WTC11 (cell line): ENCODE results near the gene PAM16. TPM values are rescaled to one million over a fixed set of nuclear protein-coding genes. Genes with fewer than 3 reads are reported as not detected.

Source experiments
- ATAC-seq: fragments of 200-7000 bp; cut with Tn5 transposase; 2 replicates; pipeline ENCODE4 v1.10.0; 2021; ENCODE audit warnings: mild to moderate bottlenecking, moderate library complexity
- CTCF ChIA-PET: fragments of 300-600 bp; sonication (Branson Sonifier 250); formaldehyde crosslinking; loops from one replicate; lab custom pipeline; 2021; ENCODE audit warnings: antibody characterized with exemption; lab: Charles Lee
- POLR2A ChIA-PET: fragments of 350-600 bp; sonication (Branson Sonifier 250); formaldehyde crosslinking; loops from one replicate; lab custom pipeline; 2021; ENCODE audit warnings: antibody characterized with exemption; lab: Charles Lee
- DNase-seq: peaks from one replicate; pipeline ENCODE4 v3.0.0; 2021; ENCODE audit warnings: low spot score
- H3K27ac Mint-ChIP-seq: 2 replicates; pipeline ENCODE4 v1.8.0; 2021; ENCODE audit warnings: mixed read lengths
- H3K27me3 Mint-ChIP-seq: 2 replicates; pipeline ENCODE4 v1.8.0; 2021; ENCODE audit warnings: low read depth, mild to moderate bottlenecking, moderate library complexity, mixed read lengths
- H3K36me3 Mint-ChIP-seq: 2 replicates; pipeline ENCODE4 v1.8.0; 2021; ENCODE audit warnings: mixed read lengths
- H3K4me1 Mint-ChIP-seq: 2 replicates; pipeline ENCODE4 v1.8.0; 2022; ENCODE audit warnings: mixed read lengths
- H3K4me3 Mint-ChIP-seq: 2 replicates; pipeline ENCODE4 v1.8.0; 2021; ENCODE audit warnings: mild to moderate bottlenecking, moderate library complexity, mixed read lengths
- H3K9me3 Mint-ChIP-seq: 2 replicates; pipeline ENCODE4 v1.8.0; 2021; ENCODE audit warnings: mixed read lengths
- FOXK1 ChIP-seq: sonication (generic); formaldehyde crosslinking; IDR thresholded peaks from 2 replicates; pipeline ENCODE4 v1.8.0; 2022; ENCODE audit warnings: mild to moderate bottlenecking, moderate library complexity, missing genetic modification reagents
- GRHL2 ChIP-seq: fragments of 250-450 bp; sonication (Bioruptor Pico); IDR thresholded peaks from 2 replicates; pipeline ENCODE4 v1.8.0; 2022; ENCODE audit warnings: mild to moderate bottlenecking, moderate library complexity; ENCODE audit not compliant: insufficient replicate concordance, severe bottlenecking
- SP1 ChIP-seq: sonication (generic); formaldehyde crosslinking; conservative IDR thresholded peaks from 2 replicates; pipeline ENCODE4 v1.8.1; 2022; ENCODE audit warnings: missing genetic modification reagents
- ZNF121 ChIP-seq: sonication (generic); formaldehyde crosslinking; IDR thresholded peaks from 2 replicates; pipeline ENCODE4 v1.8.0; 2023; ENCODE audit warnings: missing genetic modification reagents
- ZNF423 ChIP-seq: fragments of 250-450 bp; sonication (Bioruptor Pico); IDR thresholded peaks from 2 replicates; pipeline ENCODE4 v2.1.2; 2022; ENCODE audit warnings: mild to moderate bottlenecking, moderate library complexity
- total RNA-seq: library from RNA; stranded (reverse); gene quantifications from 3 replicates; pipeline ENCODE4 v1.2.3, GENCODE V29; 2021
- TF ChIP-seq, protein P1 (sequence below): sonication (generic); formaldehyde crosslinking; IDR thresholded peaks from 2 replicates; pipeline ENCODE4 v1.8.1; 2023; ENCODE audit warnings: mild to moderate bottlenecking, missing genetic modification reagents, moderate library complexity
- TF ChIP-seq, protein P2 (sequence below): sonication (generic); formaldehyde crosslinking; IDR thresholded peaks from 2 replicates; pipeline ENCODE4 v1.8.0; 2022; ENCODE audit warnings: mild to moderate bottlenecking, missing genetic modification reagents
- TF ChIP-seq, protein P3 (sequence below): sonication (generic); formaldehyde crosslinking; conservative IDR thresholded peaks from 2 replicates; pipeline ENCODE4 v1.8.1; 2023; ENCODE audit warnings: mild to moderate bottlenecking, low read depth, missing genetic modification reagents, moderate library complexity
- TF ChIP-seq, protein P4 (sequence below): sonication (generic); formaldehyde crosslinking; IDR thresholded peaks from 2 replicates; pipeline ENCODE4 v1.8.0; 2023; ENCODE audit warnings: mild to moderate bottlenecking, missing genetic modification reagents

PAM16 gene
- total RNA-seq, 1 experiment from 2014 or later = 88.9 TPM

DNA sequence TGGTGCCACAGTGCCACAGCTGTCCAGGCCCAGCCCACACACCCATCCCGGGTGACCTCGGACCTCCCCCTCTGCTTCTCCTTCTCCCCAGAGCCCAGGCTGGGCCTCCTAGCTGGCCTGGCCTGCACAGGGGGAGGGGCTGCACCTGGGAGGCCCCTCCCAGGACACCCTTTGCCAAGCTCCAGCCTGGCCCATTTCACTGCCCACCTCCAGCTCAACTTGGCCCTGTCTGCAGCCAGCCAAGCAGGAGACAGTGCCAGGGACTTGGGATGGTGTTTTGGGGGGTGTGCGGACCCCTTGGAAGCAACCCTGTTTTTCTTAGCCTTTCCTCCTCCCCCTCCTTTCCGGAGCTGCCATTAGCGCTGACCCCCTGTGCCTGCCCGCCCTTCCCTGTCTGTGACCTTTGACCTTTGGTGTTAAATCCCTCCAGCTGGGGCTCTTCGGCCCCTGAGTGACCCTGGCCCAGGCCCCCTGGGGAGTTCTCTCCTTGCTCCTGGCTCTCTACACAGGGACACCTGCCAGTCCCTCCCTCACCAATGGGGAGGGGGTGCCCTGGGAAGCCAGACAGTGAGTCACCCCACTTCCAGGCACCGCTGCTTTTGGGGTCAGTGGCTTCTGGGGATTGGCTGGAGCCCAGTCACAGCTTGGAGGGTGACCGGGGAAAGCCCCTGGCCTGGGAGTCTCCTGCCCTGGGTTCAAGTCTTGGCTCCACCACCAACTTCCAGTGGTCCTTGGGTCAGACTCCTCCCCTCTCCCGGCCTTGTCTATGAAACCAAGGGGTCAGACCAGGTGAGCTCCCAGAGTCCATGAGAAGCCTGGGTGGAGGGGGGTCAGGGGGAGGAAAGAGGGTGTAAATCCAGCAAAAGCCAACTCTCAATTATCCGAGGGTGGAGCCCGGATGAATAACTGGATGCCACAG is 33.3 kb downstream of the PAM16 start:
- Mint-ChIP-seq H3K27ac (no peak overlapping the region; the same call in 1 of the 2 replicates), H3K4me3 (peak overlapping the region; percentile 44), H3K36me3 (no peaks in the 10 kb centered on the region), H3K9me3 (no peaks in the 10 kb centered on the region), H3K4me1 (peaks cover 30% of the 10 kb centered on the region)
- DNase-seq = no peak
- CTCF ChIA-PET = interaction anchor here (0.6 to 6.1 kb wide), 9 partner anchors 8 to 73 kb away, joined by 3 to 56 read pairs (median 7); no protein-coding TSS in a partner anchor
- TF ChIP-seq FOXK1 (CRISPR knock-in tag) (no peak), SP1 (CRISPR knock-in tag) (no peak), ZNF121 (CRISPR knock-in tag) (no peak)
- TF ChIP-seq, protein P1, sequence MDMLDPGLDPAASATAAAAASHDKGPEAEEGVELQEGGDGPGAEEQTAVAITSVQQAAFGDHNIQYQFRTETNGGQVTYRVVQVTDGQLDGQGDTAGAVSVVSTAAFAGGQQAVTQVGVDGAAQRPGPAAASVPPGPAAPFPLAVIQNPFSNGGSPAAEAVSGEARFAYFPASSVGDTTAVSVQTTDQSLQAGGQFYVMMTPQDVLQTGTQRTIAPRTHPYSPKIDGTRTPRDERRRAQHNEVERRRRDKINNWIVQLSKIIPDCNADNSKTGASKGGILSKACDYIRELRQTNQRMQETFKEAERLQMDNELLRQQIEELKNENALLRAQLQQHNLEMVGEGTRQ (CRISPR knock-in tag) = no peak
- TF ChIP-seq, all 79 proteins: peak for 0
- POLR2A ChIA-PET = interaction anchor here (3.0 kb wide), 1 partner anchor 9 kb away, joined by 14 read pairs; no protein-coding TSS in a partner anchor
- peaks cover 13% of the 10 kb centered on the region for H3K27me3 Mint-ChIP-seq
- no peak for ATAC-seq

DNA sequence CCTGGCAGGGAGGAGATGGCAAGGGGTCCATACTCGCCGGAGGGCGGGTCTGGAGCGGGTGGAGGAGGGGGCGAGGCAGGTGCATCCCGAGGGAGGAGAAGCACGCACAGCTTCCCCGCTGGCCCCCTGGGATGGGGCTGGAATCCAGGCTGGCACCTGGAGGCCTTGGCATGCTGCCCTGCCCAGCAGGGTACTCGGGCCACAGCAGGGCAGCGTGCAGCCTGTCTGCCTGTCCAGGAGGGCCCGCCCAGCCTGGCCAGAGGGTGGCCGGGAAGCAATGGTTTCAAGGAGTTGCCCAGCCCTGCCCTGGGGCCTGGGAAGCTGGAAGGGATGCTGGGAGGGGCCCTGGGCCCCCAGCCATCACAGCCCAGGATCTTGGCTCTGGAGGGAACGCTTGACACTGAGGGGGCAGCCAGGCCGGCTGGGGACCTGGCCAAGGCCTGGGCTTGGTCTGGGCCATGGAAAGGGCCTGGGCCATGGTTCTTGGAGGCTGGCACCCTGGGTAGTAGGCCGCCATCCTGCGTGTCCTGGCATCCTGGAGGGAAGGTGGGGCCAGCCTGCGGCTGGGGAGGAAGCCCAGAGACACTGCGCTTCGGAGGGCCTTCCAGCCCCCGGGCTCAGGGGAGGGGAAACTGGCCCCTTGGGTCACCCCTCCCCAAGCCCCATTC is 34.1 kb downstream of the PAM16 start:
- TF ChIP-seq, protein P2, sequence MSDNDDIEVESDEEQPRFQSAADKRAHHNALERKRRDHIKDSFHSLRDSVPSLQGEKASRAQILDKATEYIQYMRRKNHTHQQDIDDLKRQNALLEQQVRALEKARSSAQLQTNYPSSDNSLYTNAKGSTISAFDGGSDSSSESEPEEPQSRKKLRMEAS = 0 out of 2 replicates have a peak, but pooled peaks have one; percentile 26
- TF ChIP-seq, protein P3, sequence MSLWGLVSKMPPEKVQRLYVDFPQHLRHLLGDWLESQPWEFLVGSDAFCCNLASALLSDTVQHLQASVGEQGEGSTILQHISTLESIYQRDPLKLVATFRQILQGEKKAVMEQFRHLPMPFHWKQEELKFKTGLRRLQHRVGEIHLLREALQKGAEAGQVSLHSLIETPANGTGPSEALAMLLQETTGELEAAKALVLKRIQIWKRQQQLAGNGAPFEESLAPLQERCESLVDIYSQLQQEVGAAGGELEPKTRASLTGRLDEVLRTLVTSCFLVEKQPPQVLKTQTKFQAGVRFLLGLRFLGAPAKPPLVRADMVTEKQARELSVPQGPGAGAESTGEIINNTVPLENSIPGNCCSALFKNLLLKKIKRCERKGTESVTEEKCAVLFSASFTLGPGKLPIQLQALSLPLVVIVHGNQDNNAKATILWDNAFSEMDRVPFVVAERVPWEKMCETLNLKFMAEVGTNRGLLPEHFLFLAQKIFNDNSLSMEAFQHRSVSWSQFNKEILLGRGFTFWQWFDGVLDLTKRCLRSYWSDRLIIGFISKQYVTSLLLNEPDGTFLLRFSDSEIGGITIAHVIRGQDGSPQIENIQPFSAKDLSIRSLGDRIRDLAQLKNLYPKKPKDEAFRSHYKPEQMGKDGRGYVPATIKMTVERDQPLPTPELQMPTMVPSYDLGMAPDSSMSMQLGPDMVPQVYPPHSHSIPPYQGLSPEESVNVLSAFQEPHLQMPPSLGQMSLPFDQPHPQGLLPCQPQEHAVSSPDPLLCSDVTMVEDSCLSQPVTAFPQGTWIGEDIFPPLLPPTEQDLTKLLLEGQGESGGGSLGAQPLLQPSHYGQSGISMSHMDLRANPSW (CRISPR knock-in tag) = 0 out of 2 replicates have a peak, but pooled peaks have one; percentile 20
- TF ChIP-seq, protein P4, sequence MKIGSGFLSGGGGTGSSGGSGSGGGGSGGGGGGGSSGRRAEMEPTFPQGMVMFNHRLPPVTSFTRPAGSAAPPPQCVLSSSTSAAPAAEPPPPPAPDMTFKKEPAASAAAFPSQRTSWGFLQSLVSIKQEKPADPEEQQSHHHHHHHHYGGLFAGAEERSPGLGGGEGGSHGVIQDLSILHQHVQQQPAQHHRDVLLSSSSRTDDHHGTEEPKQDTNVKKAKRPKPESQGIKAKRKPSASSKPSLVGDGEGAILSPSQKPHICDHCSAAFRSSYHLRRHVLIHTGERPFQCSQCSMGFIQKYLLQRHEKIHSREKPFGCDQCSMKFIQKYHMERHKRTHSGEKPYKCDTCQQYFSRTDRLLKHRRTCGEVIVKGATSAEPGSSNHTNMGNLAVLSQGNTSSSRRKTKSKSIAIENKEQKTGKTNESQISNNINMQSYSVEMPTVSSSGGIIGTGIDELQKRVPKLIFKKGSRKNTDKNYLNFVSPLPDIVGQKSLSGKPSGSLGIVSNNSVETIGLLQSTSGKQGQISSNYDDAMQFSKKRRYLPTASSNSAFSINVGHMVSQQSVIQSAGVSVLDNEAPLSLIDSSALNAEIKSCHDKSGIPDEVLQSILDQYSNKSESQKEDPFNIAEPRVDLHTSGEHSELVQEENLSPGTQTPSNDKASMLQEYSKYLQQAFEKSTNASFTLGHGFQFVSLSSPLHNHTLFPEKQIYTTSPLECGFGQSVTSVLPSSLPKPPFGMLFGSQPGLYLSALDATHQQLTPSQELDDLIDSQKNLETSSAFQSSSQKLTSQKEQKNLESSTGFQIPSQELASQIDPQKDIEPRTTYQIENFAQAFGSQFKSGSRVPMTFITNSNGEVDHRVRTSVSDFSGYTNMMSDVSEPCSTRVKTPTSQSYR = 0 out of 2 replicates have a peak, but pooled peaks have one; percentile 14
- no peak for TF ChIP-seq GRHL2 (CRISPR knock-in tag)
- TF ChIP-seq ZNF423 (CRISPR knock-in tag) = peak; percentile 58; the same call in 1 of the 2 replicates
- TF ChIP-seq, all 79 proteins: peak for 4

More for the DNA sequence above, 34.1 kb downstream of the PAM16 start:
- Mint-ChIP-seq H3K27me3 (peaks cover 13% of the 10 kb centered on the region), H3K27ac (no peak overlapping the region), H3K4me3 (peak overlapping the region; percentile 70), H3K9me3 (no peaks in the 10 kb centered on the region), H3K36me3 (no peaks in the 10 kb centered on the region), H3K4me1 (peaks cover 30% of the 10 kb centered on the region)
- DNase-seq (no peak), ATAC-seq (no peak)
- ChIA-PET CTCF (interaction anchor here (0.8 to 6.1 kb wide), 12 partner anchors 9 to 86 kb away, joined by 3 to 56 read pairs (median 7); partner anchors contain the start of gene TFAP4), POLR2A (interaction anchor here (0.9 to 3.0 kb wide), 2 partner anchors 10 to 19 kb away, joined by 3 to 14 read pairs; no protein-coding TSS in a partner anchor)
